PC-9 (cell line): ENCODE data around the gene MYLK. TPM values are rescaled to one million over a fixed set of nuclear protein-coding genes. Genes with fewer than 3 reads are reported as not detected.

Experiments used
- BruUV-seq: library from RNA; stranded (reverse); fragments of 400-500 nt; replicated peaks from 2 replicates; lab custom pipeline; 2021; lab: Mats Ljungman, UMichigan
- CTCF ChIA-PET: fragments of 300-600 bp; sonication (Branson Sonifier 250); formaldehyde crosslinking; loops from one replicate; lab custom pipeline; 2022; ENCODE audit warnings: antibody characterized with exemption; lab: Charles Lee
- POLR2A ChIA-PET: fragments of 300-600 bp; sonication (Branson Sonifier 250); formaldehyde crosslinking; loops from one replicate; lab custom pipeline; 2022; ENCODE audit warnings: antibody characterized with exemption; ENCODE audit not compliant: unreplicated experiment; lab: Charles Lee
- DNase-seq, 2 experiments: peaks; one replicate each; pipeline versions ENCODE4 v3.0.0 to v3.0.0-alpha.2; 2015 to 2022; ENCODE audit warnings: mixed read lengths in 1 of 2
- H2AFZ ChIP-seq: fragments of 200-600 bp; sonication (generic); 2 replicates; pipeline ENCODE4 v1.8.1; 2017; ENCODE audit warnings: antibody characterized with exemption
- H3F3A ChIP-seq: fragments of 200-600 bp; sonication (generic); 2 replicates; pipeline ENCODE4 v1.8.1; 2017; ENCODE audit warnings: antibody characterized with exemption, mild to moderate bottlenecking, low read depth; ENCODE audit not compliant: insufficient read depth
- H3K27ac ChIP-seq: fragments of 200-600 bp; sonication (generic); 2 replicates; pipeline ENCODE4 v1.6.1; 2016; ENCODE audit warnings: mixed run types
- H3K27me3 ChIP-seq: fragments of 200-600 bp; sonication (generic); 2 replicates; pipeline ENCODE4 v1.6.1; 2016; ENCODE audit warnings: low read depth, mixed run types; ENCODE audit not compliant: insufficient read depth
- H3K36me3 ChIP-seq: fragments of 200-600 bp; sonication (generic); 2 replicates; pipeline ENCODE4 v1.6.1; 2016; ENCODE audit warnings: low read depth, mixed run types
- H3K4me1 ChIP-seq: fragments of 200-600 bp; sonication (generic); replicated peaks from 2 replicates; pipeline ENCODE4 v1.6.1; 2016; ENCODE audit warnings: mixed run types; ENCODE audit not compliant: insufficient read depth
- H3K4me2 ChIP-seq: fragments of 200-600 bp; sonication (generic); 2 replicates; pipeline ENCODE4 v1.6.1; 2017; ENCODE audit warnings: mixed run types
- H3K4me3 ChIP-seq: fragments of 200-600 bp; sonication (generic); 2 replicates; pipeline ENCODE4 v1.6.1; 2016; ENCODE audit warnings: mixed run types
- H3K79me2 ChIP-seq: fragments of 200-600 bp; sonication (generic); 2 replicates; pipeline ENCODE4 v1.6.1; 2017; ENCODE audit warnings: low read depth, mixed run types
- H3K9me2 ChIP-seq: fragments of 200-600 bp; sonication (generic); 2 replicates; pipeline ENCODE4 v1.8.1; 2017; ENCODE audit warnings: mild to moderate bottlenecking; ENCODE audit not compliant: insufficient read depth
- H3K9me3 ChIP-seq: fragments of 200-600 bp; sonication (generic); 2 replicates; pipeline ENCODE4 v1.8.1; 2016; ENCODE audit warnings: low read depth; ENCODE audit not compliant: insufficient read depth
- H4K20me1 ChIP-seq: fragments of 200-600 bp; sonication (generic); 2 replicates; pipeline ENCODE4 v1.8.1; 2017; ENCODE audit not compliant: insufficient read depth
- CTCF ChIP-seq: fragments of 200-600 bp; sonication (generic); conservative IDR thresholded peaks from 2 replicates; pipeline ENCODE4 v1.6.1; 2017; ENCODE audit warnings: mixed run types, antibody characterized with exemption, mild to moderate bottlenecking, moderate library complexity
- EZH2 ChIP-seq: fragments of 200-600 bp; sonication (generic); IDR thresholded peaks from 2 replicates; pipeline ENCODE4 v1.8.0; 2017; ENCODE audit warnings: antibody characterized with exemption, low read depth
- intact Hi-C: fragments of 100-400 bp; cut with micrococcal nuclease; formaldehyde crosslinking; loops from one replicate; pipeline ENCODE4 v1.10.0; 2022; ENCODE audit not compliant: unreplicated experiment
- total RNA-seq: library from RNA; stranded (reverse); gene quantifications from 2 replicates; pipeline ENCODE4 v1.2.3, GENCODE V29; 2021

Gene MYLK
- total RNA-seq, 1 experiment from 2014 or later = 0.72 TPM

- intact Hi-C loops = loop anchor here (1.0 to 10.0 kb wide), 5 partner anchors 69 to 399 kb away; partner anchors contain the start of genes HACD2 and MYLK
- no peak overlapping the region for H2AFZ ChIP-seq
- no peaks in the 10 kb centered on the region for H3K79me2 ChIP-seq
- POLR2A ChIA-PET = interaction anchor here (0.7 kb wide), 1 partner anchor 69 kb away, joined by 3 read pairs; no protein-coding TSS in a partner anchor
- H3K36me3 ChIP-seq = no peaks in the 10 kb centered on the region
- no peak overlapping the region for H3K4me3 ChIP-seq
- no peaks in the 10 kb centered on the region for H3K27me3 ChIP-seq
- H3K27ac ChIP-seq = no peak overlapping the region
- BruUV-seq = no TSS peak
- no peak for TF ChIP-seq EZH2
- TF ChIP-seq CTCF = peak; percentile 86
- H3K4me1 ChIP-seq = no peaks in the 10 kb centered on the region
- DNase-seq = peak; percentile 46 to 56
- H3K4me2 ChIP-seq = 0 out of 2 replicates have a peak overlapping the region, but pooled peaks have one; percentile 30
- no peaks in the 10 kb centered on the region for H3K9me2 ChIP-seq
- CTCF ChIA-PET = interaction anchor here (0.5 to 1.3 kb wide), 13 partner anchors 9 to 835 kb away, joined by 3 to 21 read pairs (median 5); no protein-coding TSS in a partner anchor
- no peaks in the 10 kb centered on the region for H3F3A ChIP-seq
- no peaks in the 10 kb centered on the region for H4K20me1 ChIP-seq
- no peaks in the 10 kb centered on the region for H3K9me3 ChIP-seq
Measured at GRCh38 chr3:123723522-123724168, 160.5 kb downstream of the MYLK start.

DNA sequence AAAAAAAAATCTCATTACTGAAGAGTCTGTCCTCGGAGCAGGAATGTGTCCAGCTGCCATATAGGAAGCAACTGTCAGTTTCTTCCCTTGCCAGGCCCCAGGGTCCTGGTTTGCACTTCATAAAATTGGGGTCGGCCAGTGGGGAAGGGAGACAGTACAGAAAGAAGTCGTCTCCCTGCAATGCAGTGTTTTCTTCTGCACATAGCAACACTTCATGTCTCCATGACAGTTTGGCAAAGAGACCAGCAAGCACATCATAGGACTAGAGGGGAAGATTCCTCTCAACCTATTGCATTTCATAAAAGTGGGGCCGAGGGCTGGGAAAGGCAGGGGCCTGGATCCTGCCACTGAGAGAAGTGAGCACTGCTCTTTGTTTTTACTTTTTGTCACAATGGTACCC is 161.1 kb downstream of the MYLK start:
- no peaks in the 10 kb centered on the region for H3K36me3 ChIP-seq
- no peaks in the 10 kb centered on the region for H4K20me1 ChIP-seq
- intact Hi-C loops = loop anchor here (1.0 to 10.0 kb wide), 5 partner anchors 69 to 398 kb away; partner anchors contain the start of genes HACD2 and MYLK
- DNase-seq = no peak
- no peaks in the 10 kb centered on the region for H3K9me3 ChIP-seq
- no peak overlapping the region for H2AFZ ChIP-seq
- H3K27ac ChIP-seq = no peak overlapping the region
- no peaks in the 10 kb centered on the region for H3F3A ChIP-seq
- ChIA-PET POLR2A (no interaction called here), CTCF (interaction anchor here (0.5 to 1.3 kb wide), 6 partner anchors 9 to 836 kb away, joined by 3 to 21 read pairs (median 4); no protein-coding TSS in a partner anchor)
- H3K4me1 ChIP-seq = no peaks in the 10 kb centered on the region
- H3K4me2 ChIP-seq = no peak overlapping the region
- no peak overlapping the region for H3K4me3 ChIP-seq
- BruUV-seq = no TSS peak
- H3K27me3 ChIP-seq = no peaks in the 10 kb centered on the region
- H3K79me2 ChIP-seq = no peaks in the 10 kb centered on the region
- H3K9me2 ChIP-seq = no peaks in the 10 kb centered on the region
- TF ChIP-seq CTCF (no peak), EZH2 (no peak)

DNA sequence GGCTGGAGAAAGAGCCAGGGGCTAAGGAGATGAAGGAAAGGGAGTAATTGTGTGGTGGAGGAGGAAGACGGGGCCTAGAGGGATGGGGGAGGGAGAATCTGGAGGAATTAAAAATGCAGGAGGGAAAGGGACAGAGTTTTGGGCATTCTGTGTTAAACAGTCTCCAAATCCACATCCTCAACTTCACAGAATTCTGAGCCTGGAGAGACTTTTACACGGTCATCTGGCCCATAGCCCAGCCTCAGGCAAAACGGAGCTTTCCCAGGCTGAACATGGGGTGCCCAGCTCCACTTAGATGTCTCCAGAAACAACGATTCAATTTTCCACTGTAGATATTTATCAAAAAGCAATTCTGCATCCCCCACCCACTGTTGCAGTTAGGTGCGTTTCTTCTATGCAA is 161.7 kb downstream of the MYLK start:
- Histone ChIP-seq H3K4me2 (no peak overlapping the region), H3K27ac (no peak overlapping the region), H3K4me3 (no peak overlapping the region), H2AFZ (no peak overlapping the region), H3F3A (no peaks in the 10 kb centered on the region), H3K9me3 (no peaks in the 10 kb centered on the region), H3K9me2 (no peaks in the 10 kb centered on the region), H3K79me2 (no peaks in the 10 kb centered on the region), H4K20me1 (no peaks in the 10 kb centered on the region), H3K27me3 (no peaks in the 10 kb centered on the region), H3K4me1 (no peaks in the 10 kb centered on the region), H3K36me3 (no peaks in the 10 kb centered on the region)
- DNase-seq = no peak
- intact Hi-C loops = loop anchor here (2.0 to 10.0 kb wide), 4 partner anchors 70 to 398 kb away; partner anchors contain the start of genes HACD2 and MYLK
- BruUV-seq = no TSS peak
- TF ChIP-seq CTCF = no peak
- TF ChIP-seq EZH2 = no peak
- ChIA-PET POLR2A (interaction anchor here (0.6 kb wide), 1 partner anchor 12 kb away, joined by 6 read pairs; no protein-coding TSS in a partner anchor), CTCF (no interaction called here)
